SK-N-SH (cell line): ENCODE data around the gene TAF5L.

Experiments used
- CTCF ChIP-seq: fragments of 200-600 bp; sonication (generic); IDR thresholded peaks from 2 replicates; pipeline ENCODE4 v1.6.1; 2017; ENCODE audit warnings: antibody characterized with exemption, mild to moderate bottlenecking, moderate library complexity
- MEF2A ChIP-seq: IDR thresholded peaks from 2 replicates; pipeline ENCODE4 v1.4.0; 2012; ENCODE audit warnings: low read depth, borderline replicate concordance
- POLR2AphosphoS5 ChIP-seq: IDR thresholded peaks from 2 replicates; pipeline ENCODE4 v1.6.1; 2012; ENCODE audit warnings: low read depth, low read length

DNA sequence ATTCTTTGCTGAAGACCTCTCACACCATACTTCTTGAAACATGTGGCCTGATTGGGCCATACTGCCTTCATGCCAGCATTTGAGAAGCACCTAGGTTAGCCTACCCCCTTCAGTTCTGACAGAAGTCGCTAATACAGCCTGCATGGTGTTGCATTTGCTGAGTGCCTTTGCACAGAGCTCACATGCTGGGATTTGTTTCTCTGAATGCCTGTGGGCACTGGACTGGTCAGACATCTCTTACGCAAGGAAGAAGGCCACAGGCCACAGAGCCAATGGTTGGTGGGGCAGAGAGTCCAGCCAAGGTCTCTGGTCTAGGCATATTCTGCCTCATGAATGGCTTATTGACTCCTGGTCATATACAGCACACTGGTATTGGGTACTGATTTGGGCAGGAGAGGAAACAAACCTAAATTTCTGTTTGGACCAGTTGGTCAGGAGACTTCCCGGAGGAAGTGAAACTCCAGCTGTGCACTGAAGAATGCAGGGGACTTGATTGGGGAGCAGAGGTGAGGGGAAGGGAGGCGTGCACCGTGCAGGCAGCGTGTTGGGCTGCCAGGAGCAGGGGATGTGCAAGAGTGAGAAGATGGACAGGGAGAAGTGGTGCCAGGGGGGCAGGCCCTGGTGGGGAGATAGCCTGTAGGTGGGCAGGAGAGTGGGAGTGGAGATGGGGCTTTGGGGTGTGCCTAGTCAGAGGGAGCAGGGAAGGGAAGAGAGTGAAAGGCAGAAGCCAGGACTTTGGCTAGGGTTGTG is 18.2 kb upstream of the TAF5L start:
- TF ChIP-seq MEF2A (no peak), CTCF (no peak), POLR2AphosphoS5 (no peak)
